HFFc6 (cell line): ENCODE data around the gene TGIF2. TPM values are rescaled to one million over a fixed set of nuclear protein-coding genes. Genes with fewer than 3 reads are reported as not detected.
A peak's percentile ranks its signal among the peaks of the same experiment; 100 is the strongest.

Source experiments
- DNase-seq: peaks from one replicate; pipeline ENCODE4 v3.0.0-alpha.2; 2018
- H3K27ac Mint-ChIP-seq: 2 replicates; pipeline ENCODE4 v1.8.0; 2020; ENCODE audit warnings: mild to moderate bottlenecking, mixed read lengths
- H3K27me3 Mint-ChIP-seq: 2 replicates; pipeline ENCODE4 v1.8.0; 2021; ENCODE audit warnings: mild to moderate bottlenecking, moderate library complexity, mixed read lengths; ENCODE audit not compliant: insufficient read depth
- H3K36me3 Mint-ChIP-seq: 2 replicates; pipeline ENCODE4 v1.8.0; 2021; ENCODE audit warnings: low read depth, mixed read lengths
- H3K4me1 Mint-ChIP-seq: 2 replicates; pipeline ENCODE4 v1.8.0; 2020; ENCODE audit warnings: low read depth, mixed read lengths
- H3K4me3 Mint-ChIP-seq: 2 replicates; pipeline ENCODE4 v1.8.0; 2020; ENCODE audit warnings: mild to moderate bottlenecking, moderate library complexity, mixed read lengths
- H3K9me3 Mint-ChIP-seq: 2 replicates; pipeline ENCODE4 v1.8.0; 2020; ENCODE audit warnings: mild to moderate bottlenecking, mixed read lengths
- total RNA-seq, 6 experiments: library from RNA; stranded (reverse); fragmentation: NEBNext Ultra II Directional; extraction: Animal tissue kit (Norgen Biotek cat#: 25700); gene quantifications; 2 replicates in 1 of 6; 3 replicates in 5 of 6; pipeline ENCODE4 v1.2.3, GENCODE V29; 2021
- TF ChIP-seq, protein P1 (sequence below): fragments of 200-600 bp; sonication (generic); IDR thresholded peaks from 2 replicates; pipeline ENCODE4 v1.5.0; 2021; ENCODE audit warnings: antibody characterized with exemption, mild to moderate bottlenecking

Gene TGIF2
- total RNA-seq, 6 experiments from 2014 or later = 5.5 to 12.0 (median 7.7) TPM

DNA sequence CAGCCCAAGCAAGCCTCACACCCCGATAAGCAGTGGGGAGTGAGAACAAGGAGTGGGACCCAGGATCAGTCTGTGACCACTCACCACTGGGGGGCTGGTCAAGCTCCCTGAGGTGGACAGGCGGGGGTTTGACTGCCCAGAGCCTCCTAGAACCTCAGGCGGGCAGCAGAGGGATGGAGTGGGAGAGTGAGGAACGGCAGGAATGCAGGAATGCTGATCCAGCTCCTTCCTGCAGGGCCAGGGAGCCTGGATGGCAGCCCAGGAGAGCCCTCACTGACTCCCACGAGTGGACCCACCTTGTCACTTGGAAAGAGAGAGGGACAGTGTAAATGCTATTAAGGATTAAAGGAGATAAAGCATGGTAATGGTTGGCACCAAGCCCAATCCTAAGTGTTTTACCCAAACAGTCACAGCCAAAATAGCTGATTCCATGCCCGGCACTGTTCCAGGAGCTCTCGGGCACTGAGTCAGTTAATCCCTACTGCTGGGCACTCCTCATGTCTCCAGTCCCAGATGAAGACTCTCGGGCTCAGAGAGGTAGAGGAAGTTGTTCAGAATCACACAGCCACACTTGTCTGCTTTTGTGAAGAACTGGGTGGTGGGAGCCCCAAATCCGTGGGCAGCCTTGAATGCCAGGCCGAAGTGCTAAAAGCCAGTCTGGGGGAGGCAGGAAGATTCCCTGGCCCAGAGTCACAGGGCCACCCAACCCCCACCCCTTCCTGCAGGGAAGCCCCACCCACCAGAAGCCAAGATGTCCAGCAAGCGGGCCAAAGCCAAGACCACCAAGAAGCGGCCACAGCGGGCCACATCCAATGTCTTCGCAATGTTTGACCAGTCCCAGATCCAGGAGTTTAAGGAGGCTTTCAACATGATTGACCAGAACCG lies 29.0 kb upstream of the TGIF2 start:
- peak overlapping the region; percentile 90 for H3K27ac Mint-ChIP-seq
- H3K27me3 Mint-ChIP-seq = peaks cover 9% of the 10 kb centered on the region
- peak overlapping the region; percentile 93 for H3K4me3 Mint-ChIP-seq
- H3K9me3 Mint-ChIP-seq = no peaks in the 10 kb centered on the region
- H3K4me1 Mint-ChIP-seq = peaks cover 40% of the 10 kb centered on the region
- peaks cover 31% of the 10 kb centered on the region for H3K36me3 Mint-ChIP-seq
- DNase-seq = peak; percentile 87
- TF ChIP-seq, protein P1, sequence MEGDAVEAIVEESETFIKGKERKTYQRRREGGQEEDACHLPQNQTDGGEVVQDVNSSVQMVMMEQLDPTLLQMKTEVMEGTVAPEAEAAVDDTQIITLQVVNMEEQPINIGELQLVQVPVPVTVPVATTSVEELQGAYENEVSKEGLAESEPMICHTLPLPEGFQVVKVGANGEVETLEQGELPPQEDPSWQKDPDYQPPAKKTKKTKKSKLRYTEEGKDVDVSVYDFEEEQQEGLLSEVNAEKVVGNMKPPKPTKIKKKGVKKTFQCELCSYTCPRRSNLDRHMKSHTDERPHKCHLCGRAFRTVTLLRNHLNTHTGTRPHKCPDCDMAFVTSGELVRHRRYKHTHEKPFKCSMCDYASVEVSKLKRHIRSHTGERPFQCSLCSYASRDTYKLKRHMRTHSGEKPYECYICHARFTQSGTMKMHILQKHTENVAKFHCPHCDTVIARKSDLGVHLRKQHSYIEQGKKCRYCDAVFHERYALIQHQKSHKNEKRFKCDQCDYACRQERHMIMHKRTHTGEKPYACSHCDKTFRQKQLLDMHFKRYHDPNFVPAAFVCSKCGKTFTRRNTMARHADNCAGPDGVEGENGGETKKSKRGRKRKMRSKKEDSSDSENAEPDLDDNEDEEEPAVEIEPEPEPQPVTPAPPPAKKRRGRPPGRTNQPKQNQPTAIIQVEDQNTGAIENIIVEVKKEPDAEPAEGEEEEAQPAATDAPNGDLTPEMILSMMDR = peak; percentile 30; the same call in 1 of the 2 replicates

DNA sequence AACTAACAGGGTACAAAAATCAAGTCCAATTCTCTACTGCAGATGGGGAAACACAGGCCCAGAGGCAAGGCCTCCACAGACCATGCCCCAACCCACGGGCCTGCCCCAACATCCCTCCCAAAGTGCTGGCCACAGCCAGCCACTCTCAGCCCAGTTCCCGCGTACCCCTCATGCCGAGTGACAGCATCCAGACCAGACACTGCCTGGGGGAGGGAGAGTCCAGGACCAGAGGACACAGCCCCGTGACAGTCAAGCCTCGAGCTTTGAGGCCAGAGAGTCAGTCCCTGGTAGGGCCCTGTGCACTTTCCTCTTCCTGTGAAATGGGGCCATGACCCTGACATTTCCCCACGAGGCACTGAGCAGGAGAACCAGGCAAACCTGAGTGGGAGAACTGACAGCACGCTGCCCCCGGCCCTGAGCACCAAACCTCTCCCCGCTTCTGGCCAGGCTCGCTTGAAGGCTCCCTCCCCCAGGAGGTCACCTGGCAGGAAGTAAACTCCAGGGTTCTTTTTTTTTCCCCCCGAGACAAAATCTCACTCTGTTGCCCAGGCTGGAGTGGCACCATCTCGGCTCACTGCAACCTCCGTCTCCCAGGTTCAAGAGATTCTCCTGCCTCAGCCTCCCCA lies 27.2 kb upstream of the TGIF2 start:
- peaks cover 31% of the 10 kb centered on the region for H3K36me3 Mint-ChIP-seq
- H3K27ac Mint-ChIP-seq = peak overlapping the region; percentile 69; the same call in 1 of the 2 replicates
- H3K4me1 Mint-ChIP-seq = peaks cover 29% of the 10 kb centered on the region
- H3K9me3 Mint-ChIP-seq = no peaks in the 10 kb centered on the region
- peaks cover 22% of the 10 kb centered on the region for H3K27me3 Mint-ChIP-seq
- no peak overlapping the region for H3K4me3 Mint-ChIP-seq
- DNase-seq = no peak
- TF ChIP-seq, protein P1 = no peak

DNA sequence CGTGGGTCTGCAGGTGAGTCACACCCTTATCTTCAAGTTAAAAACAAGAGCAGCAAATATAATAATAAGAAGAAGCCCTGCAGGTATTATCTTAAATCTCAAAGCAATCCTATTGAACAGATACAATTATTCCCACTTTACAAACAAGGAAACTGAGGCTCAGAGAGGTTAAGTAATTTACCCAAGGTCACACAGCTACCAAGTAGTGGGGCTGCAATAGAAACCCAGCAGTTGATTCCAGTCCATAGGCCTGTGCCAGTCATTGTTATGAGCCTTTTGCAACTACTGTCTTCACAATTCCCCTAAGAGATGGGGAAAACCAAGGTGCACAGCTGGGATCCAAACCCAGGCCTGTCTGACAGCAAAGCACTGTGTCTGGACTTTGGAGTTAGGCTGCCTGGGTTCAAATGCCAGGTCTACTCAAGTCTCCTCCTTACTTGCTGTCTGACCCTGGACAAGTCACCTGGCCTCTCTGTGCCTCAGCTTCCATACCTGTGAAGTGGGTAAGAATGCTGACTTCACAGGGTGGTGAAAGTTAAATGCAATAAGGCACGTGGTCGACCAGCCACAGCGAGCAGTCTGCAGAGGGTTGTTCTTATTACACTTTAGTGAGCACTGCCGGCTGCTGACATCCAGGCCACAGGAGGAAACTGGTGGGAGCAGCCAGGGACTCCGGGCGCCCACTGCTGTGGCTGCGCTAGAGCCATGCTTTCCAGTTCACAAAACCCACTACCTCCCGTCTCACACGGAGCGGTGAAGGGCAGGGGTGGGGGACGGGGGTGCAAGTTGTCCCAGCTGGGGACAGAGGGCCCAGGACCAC lies 26.0 kb upstream of the TGIF2 start:
- no peak overlapping the region for H3K4me3 Mint-ChIP-seq
- H3K4me1 Mint-ChIP-seq = peaks cover 26% of the 10 kb centered on the region
- TF ChIP-seq, protein P1 = no peak
- H3K27me3 Mint-ChIP-seq = peaks cover 24% of the 10 kb centered on the region
- no peaks in the 10 kb centered on the region for H3K9me3 Mint-ChIP-seq
- DNase-seq = no peak
- peaks cover 27% of the 10 kb centered on the region for H3K36me3 Mint-ChIP-seq
- H3K27ac Mint-ChIP-seq = no peak overlapping the region

DNA sequence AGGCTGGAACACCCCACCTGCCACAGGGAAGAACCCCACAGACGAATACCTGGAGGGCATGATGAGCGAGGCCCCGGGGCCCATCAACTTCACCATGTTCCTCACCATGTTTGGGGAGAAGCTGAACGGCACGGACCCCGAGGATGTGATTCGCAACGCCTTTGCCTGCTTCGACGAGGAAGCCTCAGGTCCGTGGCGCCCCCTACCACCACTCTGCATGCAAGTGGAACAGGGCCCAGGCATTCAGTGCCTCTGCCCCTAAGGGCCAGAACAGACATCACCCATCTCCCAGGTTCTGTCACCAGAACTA lies 25.4 kb upstream of the TGIF2 start:
- H3K27me3 Mint-ChIP-seq = peaks cover 24% of the 10 kb centered on the region
- H3K9me3 Mint-ChIP-seq = no peaks in the 10 kb centered on the region
- peaks cover 23% of the 10 kb centered on the region for H3K36me3 Mint-ChIP-seq
- no peak for DNase-seq
- H3K4me1 Mint-ChIP-seq = peaks cover 20% of the 10 kb centered on the region
- TF ChIP-seq, protein P1 = peak; percentile 44; the same call in 1 of the 2 replicates
- H3K4me3 Mint-ChIP-seq = no peak overlapping the region
- H3K27ac Mint-ChIP-seq = 0 out of 2 replicates have a peak overlapping the region, but pooled peaks have one; percentile 31
